Upper lobe of left lung (tissue), 6 donors: ENCODE data around the gene PTBP1. TPM values are rescaled to one million over a fixed set of nuclear protein-coding genes. Genes with fewer than 3 reads are reported as not detected.

Experiments used
- ATAC-seq, 2 donors: fragments of 200-7000 bp; cut with Tn5 transposase; one replicate each; pipeline ENCODE4 v1.9.1; 2022; ENCODE audit warnings: mild to moderate bottlenecking in 2 of 2, moderate library complexity in 2 of 2; ENCODE audit not compliant: low FRiP score in 2 of 2
- DNase-seq, 2 donors: peaks; one replicate each; pipeline ENCODE4 v3.0.0-alpha.2; 2019 to 2020
- H3K27ac ChIP-seq, 4 donors: fragments of 200-600 bp; sonication (generic); one replicate each; pipeline ENCODE4 v1.5.1; 2016 to 2019
- H3K27me3 ChIP-seq, 4 donors: fragments of 200-600 bp; sonication (generic); one replicate each; pipeline ENCODE4 v1.5.1; 2017 to 2019
- H3K36me3 ChIP-seq, 4 donors: fragments of 200-600 bp; sonication (generic); one replicate each; pipeline ENCODE4 v1.5.1; 2016 to 2019
- H3K4me1 ChIP-seq, 4 donors: fragments of 200-600 bp; sonication (generic); one replicate each; pipeline ENCODE4 v1.5.1; 2018 to 2019
- H3K4me3 ChIP-seq, 4 donors: fragments of 200-600 bp; sonication (generic); one replicate each; pipeline ENCODE4 v1.5.1; 2017 to 2019; ENCODE audit warnings: mild to moderate bottlenecking in 2 of 4, moderate library complexity in 1 of 4
- H3K9me3 ChIP-seq, 4 donors: fragments of 200-600 bp; sonication (generic); one replicate each; pipeline ENCODE4 v1.5.1; 2018 to 2019
- CTCF ChIP-seq, 6 experiments: fragments of 450-650 bp in 4 of 6; fragments of 200-600 bp in 2 of 6; sonication (generic) in 2 of 6; IDR thresholded peaks; one replicate each; pipeline ENCODE4 v1.5.1; 2016 to 2019; ENCODE audit warnings: antibody characterized with exemption in 6 of 6
- EP300 ChIP-seq, 4 donors: sonication (generic); formaldehyde crosslinking; IDR thresholded peaks; one replicate each; pipeline ENCODE4 v1.5.1; 2017; ENCODE audit warnings: antibody characterized with exemption in 4 of 4, control low read depth in 2 of 4
- POLR2A ChIP-seq, 4 donors: fragments of 450-650 bp; IDR thresholded peaks; one replicate each; pipeline ENCODE4 v1.5.1; 2016 to 2017; ENCODE audit warnings: antibody characterized with exemption in 4 of 4, mild to moderate bottlenecking in 2 of 4
- POLR2AphosphoS5 ChIP-seq, 2 donors: sonication (generic); formaldehyde crosslinking; IDR thresholded peaks; one replicate each; pipeline ENCODE4 v1.5.1; 2017; ENCODE audit warnings: antibody characterized with exemption in 2 of 2
- WGBS, 2 donors: methylation state at CpG; one replicate each; pipeline ENCODE4 v1.1.5; 2017 to 2018; 5-methylcytosine and 5-hydroxymethylcytosine counted together
- small RNA-seq, 4 donors: library from RNA; depleted of rRNA; stranded (forward); fragments of <200 nt; gene quantifications; one replicate each; pipeline ENCODE3, GENCODE V24; 2016
- total RNA-seq, 6 donors: library from RNA; depleted of rRNA in 4 of 6; stranded (reverse); fragments of >200 nt in 4 of 6; gene quantifications; one replicate each; pipeline versions ENCODE4 v1.1.0 to v1.2.1, GENCODE V29; 2016 to 2021
- donor health status: DM: no; HTN: no; CAD: no; lungs with moderate emphysema.
- donor health status: DM: no; HTN: yes; CAD: no; lungs with severe emphysema.

PTBP1 gene
- total RNA-seq, 6 donors from 2014 or later = 122 to 270 (median 219) TPM

GRCh38 chr19:861141-861755 lies 64.0 kb downstream of the PTBP1 start:
- WGBS, 2 donors = 57 to 68% methylated on average over 10 to 32 of the region's 35 CpGs
- Histone ChIP-seq H3K36me3 (no peaks in the 10 kb centered on the region), H3K4me1 (peaks cover 23 to 56% (median 39%) of the 10 kb centered on the region in 4 donors), H3K4me3 (peak overlapping the region in 3 of 4 donors; percentile 39 to 57 (median 48)), H3K27ac (peak overlapping the region in 1 of 4 donors; percentile 83), H3K27me3 (peaks cover 0 to 2% (median 0%) of the 10 kb centered on the region in 4 donors), H3K9me3 (no peaks in the 10 kb centered on the region)
- ATAC-seq = no peak
- no peak for DNase-seq
- no peak for TF ChIP-seq EP300 (IDR thresholded peaks at IDR 0.05)
- no peak for TF ChIP-seq POLR2AphosphoS5 (IDR thresholded peaks at IDR 0.05)
- no peak for TF ChIP-seq CTCF (IDR thresholded peaks at IDR 0.05)
- no peak for TF ChIP-seq POLR2A (IDR thresholded peaks at IDR 0.05)

Small RNA genes within 50 kb of the gene (small RNA-seq; reads per million reads assigned to genes)
- 0 reads per million in 4 donors for gene MIR3187

Other genes with a start within 250 kb of the PTBP1 start
- 100 to 1,000 TPM; 222 to 429 (median 387) TPM for gene BSG, start 224.9 kb upstream of the PTBP1 start, total RNA-seq
- under 1 TPM in 3 of 6 donors, not detected in 3; 0.46 to 0.47 (median 0.46) TPM for gene HCN2, start 207.6 kb upstream of the PTBP1 start, total RNA-seq
- 10 to 100 TPM; 26.7 to 86.5 (median 50.9) TPM for gene POLRMT, start 163.9 kb upstream of the PTBP1 start, total RNA-seq
- 1 to 10 TPM in 3 of 6 donors, under 1 TPM in 2, not detected in 1; 0.40 to 6.3 (median 1.2) TPM for gene FGF22, start 157.6 kb upstream of the PTBP1 start, total RNA-seq
- 100 to 1,000 TPM in 1 of 6 donors, 10 to 100 TPM in 5; 36.7 to 106 (median 66.3) TPM for gene RNF126, start 134.2 kb upstream of the PTBP1 start, total RNA-seq
- 100 to 1,000 TPM; 109 to 335 (median 197) TPM for gene FSTL3, start 121.1 kb upstream of the PTBP1 start, total RNA-seq
- gene PRSS57, start 102.0 kb upstream of the PTBP1 start, total RNA-seq = under 1 TPM in 2 of 6 donors, not detected in 4; 0.37 to 0.46 TPM
- 10 to 100 TPM; 12.5 to 65.6 (median 37.4) TPM for gene PALM, start 88.5 kb upstream of the PTBP1 start, total RNA-seq
- 10 to 100 TPM; 22.5 to 51.5 (median 37.5) TPM for gene MISP, start 46.3 kb upstream of the PTBP1 start, total RNA-seq
- 10 to 100 TPM in 1 of 6 donors, 1 to 10 TPM in 4, under 1 TPM in 1; 0.63 to 14.2 (median 5.6) TPM for gene PLPPR3, start 24.5 kb downstream of the PTBP1 start, total RNA-seq
- gene AZU1, start 30.4 kb downstream of the PTBP1 start, total RNA-seq = 10 to 100 TPM in 1 of 6 donors, 1 to 10 TPM in 5; 2.0 to 13.6 (median 5.3) TPM
- gene PRTN3, start 43.5 kb downstream of the PTBP1 start, total RNA-seq = 1 to 10 TPM in 2 of 6 donors, not detected in 4; 1.1 to 9.4 TPM
- 10 to 100 TPM in 1 of 6 donors, 1 to 10 TPM in 2, under 1 TPM in 2, not detected in 1; 0.69 to 11.9 (median 1.3) TPM for gene ELANE, start 54.9 kb downstream of the PTBP1 start, total RNA-seq
- 100 to 1,000 TPM; 101 to 393 (median 259) TPM for gene CFD, start 62.2 kb downstream of the PTBP1 start, total RNA-seq
- 100 to 1,000 TPM in 2 of 6 donors, 10 to 100 TPM in 4; 33.5 to 110 (median 62.1) TPM for gene MED16, start 95.7 kb downstream of the PTBP1 start, total RNA-seq
- not detected for gene RNU6-9, start 96.0 kb downstream of the PTBP1 start, total RNA-seq
- gene R3HDM4, start 115.8 kb downstream of the PTBP1 start, total RNA-seq = 10 to 100 TPM; 39.6 to 71.2 (median 63.3) TPM
- not detected for gene KISS1R, start 119.9 kb downstream of the PTBP1 start, total RNA-seq
- gene ARID3A, start 128.6 kb downstream of the PTBP1 start, total RNA-seq = 10 to 100 TPM in 4 of 6 donors, 1 to 10 TPM in 2; 7.1 to 54.5 (median 19.2) TPM
- gene WDR18, start 186.9 kb downstream of the PTBP1 start, total RNA-seq = 100 to 1,000 TPM in 1 of 6 donors, 10 to 100 TPM in 5; 29.2 to 122 (median 38.6) TPM
- gene GRIN3B, start 203.0 kb downstream of the PTBP1 start, total RNA-seq = 10 to 100 TPM in 1 of 6 donors, 1 to 10 TPM in 4, under 1 TPM in 1; 0.06 to 18.9 (median 5.6) TPM
- 100 to 1,000 TPM; 143 to 643 (median 208) TPM for gene TMEM259, start 223.7 kb downstream of the PTBP1 start, total RNA-seq
- gene RNU6-2, start 224.1 kb downstream of the PTBP1 start, total RNA-seq = not detected
- 100 to 1,000 TPM in 5 of 6 donors, 10 to 100 TPM in 1; 98.1 to 262 (median 164) TPM for gene CNN2, start 229.2 kb downstream of the PTBP1 start, total RNA-seq
- 100 to 1,000 TPM in 2 of 6 donors, 10 to 100 TPM in 4; 34.1 to 224 (median 58.2) TPM for gene ABCA7, start 242.7 kb downstream of the PTBP1 start, total RNA-seq